ENCODE data around the gene MAP3K20.
"Not testable (repeated sequence)": the region's sequence is repeated elsewhere in the genome, so short reads cannot be mapped to it uniquely, and the experiment has no call there.

The MAP3K20 gene

DNA sequence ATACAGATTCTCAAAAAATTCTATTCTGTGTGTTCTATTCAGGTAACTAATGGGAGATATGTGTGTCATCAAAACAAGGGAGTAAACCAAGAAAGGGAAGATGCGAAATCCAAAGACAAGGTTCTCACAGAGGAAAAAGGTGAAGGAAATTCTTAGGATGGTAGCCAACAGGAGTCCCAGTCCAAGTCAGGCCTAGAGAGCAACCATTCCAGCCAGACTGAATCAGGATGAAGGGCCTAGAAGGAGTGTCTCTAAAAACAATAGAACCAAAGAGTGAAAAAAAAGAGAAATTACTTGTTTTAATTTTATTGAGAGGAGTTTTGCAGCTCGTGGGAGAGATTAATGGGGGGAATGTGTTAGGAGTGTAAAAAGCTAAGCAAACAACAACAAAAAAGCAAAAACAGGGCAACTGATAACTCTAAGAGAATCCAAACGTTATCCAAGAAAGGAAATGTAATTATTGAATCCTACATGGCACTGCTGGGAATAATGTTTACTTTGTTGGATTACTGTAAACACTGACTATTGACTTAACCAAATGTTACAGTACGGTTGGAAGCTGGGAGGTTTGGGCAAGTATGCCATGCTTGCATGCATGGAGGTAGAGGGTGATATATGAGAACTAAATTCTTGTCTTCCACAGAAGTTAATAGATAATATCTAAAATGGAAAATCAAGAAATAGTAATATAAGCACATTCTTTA, 12.3 kb downstream of the MAP3K20 start:
- DNase-seq (ENCODE audit: low read depth): no peak

GRCh38 chr2:173090276-173090877, 14.7 kb downstream of the MAP3K20 start:
- peak; percentile 65 for DNase-seq (ENCODE audit: low read depth)

DNA sequence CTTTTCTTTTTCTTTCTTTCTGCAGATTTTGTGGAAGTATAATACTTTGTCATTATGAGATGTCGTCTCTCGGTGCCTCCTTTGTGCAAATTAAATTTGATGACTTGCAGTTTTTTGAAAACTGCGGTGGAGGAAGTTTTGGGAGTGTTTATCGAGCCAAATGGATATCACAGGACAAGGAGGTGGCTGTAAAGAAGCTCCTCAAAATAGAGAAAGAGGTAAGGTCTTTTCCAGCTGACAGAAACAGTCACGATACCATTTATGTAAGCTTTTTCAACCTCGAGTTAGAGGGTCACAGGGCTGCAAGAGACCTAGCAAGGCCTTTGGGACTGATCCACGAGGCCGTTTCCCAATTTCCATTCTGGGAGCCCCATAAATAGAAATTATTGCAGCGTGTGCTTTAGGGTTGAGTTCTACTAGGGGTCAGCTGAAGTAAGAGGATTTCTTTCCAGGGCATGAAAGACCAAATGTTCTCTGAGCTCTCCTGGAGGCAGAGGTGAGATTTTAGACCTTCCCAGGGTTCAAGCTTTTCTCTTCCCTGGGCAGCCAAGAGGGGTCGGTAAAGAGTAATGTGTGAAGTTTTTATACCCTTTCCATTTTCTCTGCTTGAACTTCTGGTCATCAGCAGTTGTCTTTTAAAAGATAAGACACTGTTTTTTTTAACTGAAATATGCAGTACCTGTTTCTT, 15.5 kb downstream of the MAP3K20 start:
- DNase-seq (ENCODE audit: low read depth): no peak

DNA sequence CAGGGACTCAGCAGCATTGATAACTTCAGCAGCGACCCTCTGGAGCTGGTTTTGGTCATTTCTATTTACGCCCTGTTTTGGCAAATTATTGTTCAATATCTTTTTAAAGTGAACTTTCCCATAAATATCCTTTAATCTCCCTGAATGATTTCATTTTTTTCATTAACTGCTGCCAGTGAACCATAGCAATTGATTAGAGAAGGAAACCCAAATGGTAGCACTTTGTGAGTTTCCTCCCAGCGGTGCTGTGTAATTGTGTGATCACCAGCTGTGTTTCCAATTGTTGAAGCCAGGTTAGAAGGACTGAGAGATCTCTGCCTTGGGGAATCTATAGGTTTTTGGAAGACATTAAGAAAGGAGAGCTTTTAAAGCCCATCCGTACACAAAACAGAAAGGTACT, 16.3 kb downstream of the MAP3K20 start:
- DNase-seq (ENCODE audit: low read depth): no peak

DNA sequence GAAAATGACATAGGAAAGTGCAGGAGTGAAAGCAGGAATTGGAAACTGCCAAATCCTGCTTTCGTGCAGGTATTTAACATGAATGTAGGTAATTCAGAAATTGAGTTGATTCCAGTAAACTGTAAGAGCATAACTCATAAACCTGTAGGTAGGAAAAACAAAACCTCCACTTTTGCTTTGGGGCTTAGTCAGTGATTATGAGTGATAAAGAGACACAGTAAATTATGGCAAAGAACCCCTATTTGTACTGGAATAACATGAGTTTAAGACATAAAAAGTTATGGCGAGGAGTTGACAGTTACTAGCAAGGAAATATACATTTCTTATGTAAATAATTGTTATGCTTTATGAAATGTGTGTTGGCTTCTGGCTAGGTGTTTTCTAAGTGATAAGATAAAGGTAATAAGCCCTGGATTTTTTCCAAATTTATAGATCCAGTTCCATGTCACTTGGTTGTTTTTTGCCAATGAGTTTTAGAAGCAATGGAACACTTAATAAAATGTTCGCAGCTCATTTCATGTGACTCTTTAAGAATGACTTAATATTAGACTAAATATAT, 17.3 kb downstream of the MAP3K20 start:
- DNase-seq (ENCODE audit: low read depth): no peak

GRCh38 chr2:173093617-173094016, 18.0 kb downstream of the MAP3K20 start:
- DNase-seq (ENCODE audit: low read depth): not testable (repeated sequence)

GRCh38 chr2:173094731-173095130, 19.1 kb downstream of the MAP3K20 start:
- no peak for DNase-seq (ENCODE audit: low read depth)

DNA sequence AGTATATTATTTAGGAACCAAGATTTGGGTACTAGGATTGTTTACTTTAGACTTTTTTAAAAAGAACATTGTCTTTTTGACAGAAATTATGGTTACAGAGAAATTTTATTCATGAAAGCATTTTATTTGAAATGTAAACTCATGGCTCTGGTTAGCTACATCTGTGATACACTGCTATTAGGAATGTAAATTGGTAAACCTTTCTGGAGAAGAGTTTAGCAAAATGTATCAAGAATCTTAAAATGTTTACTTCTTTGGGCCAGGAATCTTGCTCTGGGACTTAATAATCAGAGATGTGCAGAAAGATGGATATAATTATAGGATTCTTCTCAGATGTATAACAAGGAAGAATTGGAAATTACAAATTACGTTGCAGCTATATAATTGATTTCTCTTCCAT, 19.7 kb downstream of the MAP3K20 start:
- DNase-seq (ENCODE audit: low read depth): no peak

DNA sequence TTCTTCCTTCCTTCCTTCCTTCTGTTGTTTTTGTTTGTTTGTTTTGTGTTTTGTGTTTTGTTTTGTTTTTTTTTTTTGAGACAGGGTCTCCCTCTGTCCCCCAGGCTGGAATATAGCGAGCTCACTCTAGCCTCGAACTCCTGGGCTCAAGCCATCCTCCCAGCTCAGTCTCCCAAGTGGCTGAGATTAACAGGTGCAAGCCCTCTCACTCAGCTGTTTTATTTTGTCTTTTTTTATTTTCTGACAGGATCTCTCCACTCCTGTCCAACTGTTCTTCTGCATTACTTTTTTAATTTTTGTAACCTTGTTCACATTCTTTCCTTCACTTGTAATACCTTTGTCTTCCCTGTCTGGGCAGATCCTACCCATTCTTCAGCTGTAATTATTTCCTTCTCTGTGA, 23.6 kb downstream of the MAP3K20 start:
- no peak for DNase-seq (ENCODE audit: low read depth)

- DNase-seq (ENCODE audit: low read depth): no peak
Measured at GRCh38 chr2:173099804-173100203, 24.2 kb downstream of the MAP3K20 start.

GRCh38 chr2:173101687-173102086, 26.0 kb downstream of the MAP3K20 start:
- DNase-seq (ENCODE audit: low read depth): peak; percentile 79

DNA sequence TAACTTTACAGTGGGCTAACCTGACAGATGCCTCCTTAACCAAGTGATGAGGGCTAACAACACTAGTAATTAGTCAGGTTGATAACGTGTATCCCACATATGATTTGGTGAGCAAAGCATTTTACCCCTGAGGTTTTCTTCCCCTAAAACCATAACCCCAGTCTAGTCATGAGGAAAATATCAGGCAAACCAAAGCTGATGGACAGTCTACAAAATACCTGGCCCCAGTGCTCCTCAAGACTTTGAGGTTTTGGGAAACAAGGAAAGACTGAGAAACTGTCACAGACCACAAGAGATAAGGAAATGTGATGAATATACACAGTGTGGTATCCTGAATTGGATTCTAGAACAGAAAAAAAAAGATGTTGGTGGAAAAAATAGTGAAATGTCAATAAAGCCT, 28.5 kb downstream of the MAP3K20 start:
- peak; percentile 59 for DNase-seq (ENCODE audit: low read depth)

DNA sequence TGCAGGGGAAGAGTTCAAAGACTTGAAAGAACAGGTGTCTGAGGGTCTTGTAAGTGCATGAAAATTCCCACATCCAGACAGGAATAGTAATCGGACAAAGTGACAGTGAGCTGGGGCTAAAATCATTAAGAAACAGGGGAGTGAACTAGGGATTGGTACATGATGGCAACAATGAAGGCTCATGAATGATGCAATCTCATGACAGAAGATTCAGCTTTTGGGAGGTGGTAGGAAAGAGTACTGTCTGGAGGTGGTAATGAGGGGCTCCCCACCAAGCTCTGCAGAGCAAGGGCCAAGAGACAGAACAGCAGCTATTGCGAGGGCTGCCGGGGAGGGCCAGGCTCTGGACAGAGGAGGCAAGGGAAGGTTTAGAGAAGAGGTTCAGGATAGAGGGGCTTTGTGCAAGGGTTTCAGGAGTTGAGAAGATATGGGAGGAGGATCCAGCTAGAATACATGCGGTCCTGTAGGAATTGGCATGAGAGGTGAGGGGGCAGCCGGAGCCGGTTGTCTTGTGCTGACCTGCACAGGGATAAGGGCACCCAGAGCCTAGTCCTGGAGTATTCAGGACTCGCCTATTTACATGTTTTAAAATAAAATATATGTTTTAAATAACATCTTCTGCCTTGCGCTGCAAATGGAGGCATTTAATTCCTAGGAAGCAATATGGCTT, 31.4 kb downstream of the MAP3K20 start:
- no peak for DNase-seq (ENCODE audit: low read depth)

DNA sequence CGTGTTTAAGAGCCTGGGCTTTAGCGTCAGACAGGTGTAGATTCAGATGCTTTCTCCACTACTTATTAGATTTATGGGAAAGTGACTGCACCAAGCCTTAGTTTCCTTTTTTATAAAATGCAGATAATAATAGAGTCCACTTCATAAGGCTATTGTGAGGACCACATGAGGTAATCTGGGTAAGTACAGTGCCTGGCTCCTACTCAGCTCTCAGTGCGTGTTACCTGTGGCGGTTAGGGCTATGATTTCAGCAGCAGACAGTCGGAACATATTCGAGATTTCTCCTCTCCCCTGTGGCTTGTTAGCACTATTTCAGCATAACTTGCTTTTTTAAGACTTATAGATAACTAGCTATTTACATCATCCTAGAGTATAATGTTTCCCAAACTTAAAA, 32.0 kb downstream of the MAP3K20 start:
- no peak for DNase-seq (ENCODE audit: low read depth)

DNA sequence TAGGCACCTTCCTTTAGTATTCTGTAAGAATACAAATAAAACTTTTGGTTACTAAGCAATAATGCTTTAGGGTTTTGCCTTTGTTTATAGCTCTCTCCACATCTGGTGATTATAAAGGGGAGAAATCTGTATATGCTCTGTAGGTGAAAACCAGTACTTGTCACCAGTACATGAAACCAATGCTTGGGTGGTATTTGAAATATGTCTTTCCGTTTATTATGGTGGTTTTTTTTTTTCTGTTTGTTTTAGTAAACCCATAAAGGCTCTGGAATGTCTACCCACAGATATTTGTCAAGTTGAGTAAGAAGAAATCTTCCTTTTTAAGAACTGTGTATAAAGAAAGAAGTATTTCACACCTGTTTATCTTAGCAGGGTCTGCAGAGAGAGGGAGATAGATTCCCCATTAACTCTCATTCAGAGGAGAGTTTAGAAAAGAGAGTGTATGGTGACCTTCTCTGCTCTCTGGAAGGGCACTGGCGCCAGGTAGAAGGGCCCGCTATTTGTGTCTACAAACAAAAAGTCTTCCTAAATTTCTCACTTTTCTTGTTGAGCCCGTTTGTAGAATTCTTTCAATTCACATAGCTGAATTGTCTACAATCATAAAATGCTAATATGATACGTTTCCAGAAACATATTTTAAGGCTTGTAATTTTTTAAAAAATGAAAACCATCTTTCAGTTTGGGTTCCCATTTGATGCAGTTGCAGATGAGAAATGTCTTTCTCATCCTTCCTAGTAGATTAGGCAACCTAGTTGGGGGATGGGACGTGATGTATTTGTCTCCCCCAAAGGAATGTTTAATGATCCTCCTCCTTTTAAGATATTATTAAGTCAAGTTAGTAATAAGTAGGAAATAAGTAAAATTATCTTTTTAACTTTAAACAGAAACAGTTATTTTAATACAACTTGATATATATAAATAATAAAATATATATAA, 33.9 kb downstream of the MAP3K20 start:
- peak; percentile 93 for DNase-seq (ENCODE audit: low read depth)

DNA sequence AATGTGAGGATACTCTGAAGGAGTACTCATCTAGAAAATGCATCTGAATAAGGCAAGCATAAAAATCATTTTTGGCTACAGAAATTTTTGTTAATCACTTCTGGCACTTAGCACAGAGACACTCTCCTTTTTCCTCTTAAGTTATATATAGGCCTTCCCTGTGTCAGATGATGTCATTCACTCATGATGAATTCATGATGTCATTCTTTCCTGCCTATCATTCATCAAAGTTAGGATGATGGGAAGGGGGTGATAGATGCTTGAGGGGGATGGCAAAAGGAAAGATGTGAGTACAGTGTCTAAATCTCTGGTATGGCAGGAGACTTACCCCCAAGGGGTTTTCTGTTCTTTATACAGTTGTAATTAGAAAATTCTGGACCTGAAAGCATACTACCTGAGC, 42.0 kb downstream of the MAP3K20 start:
- DNase-seq (ENCODE audit: low read depth): no peak

- DNase-seq (ENCODE audit: low read depth): peak; percentile 46
Measured at GRCh38 chr2:173118395-173118794, 42.7 kb downstream of the MAP3K20 start.

DNA sequence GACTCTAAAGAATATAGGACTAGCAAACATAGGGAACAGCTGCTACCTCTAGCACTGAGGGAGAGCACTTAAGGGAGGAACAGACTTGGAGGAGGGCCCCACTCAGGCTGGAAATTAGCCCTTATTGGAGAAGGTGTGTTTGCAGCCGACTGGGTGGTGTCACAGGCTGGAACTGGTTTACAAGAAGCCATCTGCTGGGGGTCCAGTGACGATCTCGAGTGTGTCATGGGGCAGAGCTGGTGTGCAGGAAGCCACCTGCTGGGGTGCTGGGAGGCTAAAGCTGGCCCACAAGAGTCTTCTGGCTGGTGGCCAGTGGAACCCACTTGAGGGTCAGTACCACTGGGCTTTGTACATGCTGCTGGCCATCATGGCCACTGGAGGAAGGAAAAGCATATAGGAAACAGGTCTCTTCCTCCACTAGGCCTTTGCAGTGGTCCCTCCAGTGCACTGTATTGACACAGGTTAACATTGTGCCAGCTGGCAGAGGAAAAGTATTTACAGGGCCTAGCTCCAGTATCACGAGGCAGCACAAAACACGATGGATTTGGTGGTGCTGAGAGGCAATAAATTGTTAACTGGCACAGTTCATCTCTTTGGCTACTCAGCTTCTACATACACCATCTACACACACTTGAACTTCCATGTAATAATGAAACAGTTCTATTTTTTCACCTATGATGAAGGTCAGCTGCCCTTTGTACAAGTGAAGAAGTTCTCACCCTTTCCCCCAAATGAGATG, 43.6 kb downstream of the MAP3K20 start:
- no peak for DNase-seq (ENCODE audit: low read depth)

- no peak for DNase-seq (ENCODE audit: low read depth)
Measured at GRCh38 chr2:173119944-173120343, 44.3 kb downstream of the MAP3K20 start.

DNA sequence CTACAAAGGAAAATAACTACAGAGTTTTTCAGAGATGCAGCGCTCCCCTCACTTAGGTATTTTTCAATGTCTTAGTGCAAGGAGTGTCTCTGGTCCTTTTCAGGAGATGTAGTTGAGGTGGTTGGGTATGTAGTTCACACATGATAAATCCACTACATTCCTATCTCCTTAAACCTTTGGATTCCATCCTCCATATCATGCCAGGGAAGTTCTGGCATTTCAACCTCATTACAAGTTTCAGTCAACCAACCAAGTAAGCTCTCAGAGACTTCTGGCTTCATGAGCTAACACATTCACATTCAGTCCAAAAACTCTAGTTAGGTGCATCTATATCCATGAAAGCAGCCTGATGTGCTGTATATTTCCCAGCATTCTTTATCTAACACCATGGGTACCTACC, 47.3 kb downstream of the MAP3K20 start:
- no peak for DNase-seq (ENCODE audit: low read depth)

DNA sequence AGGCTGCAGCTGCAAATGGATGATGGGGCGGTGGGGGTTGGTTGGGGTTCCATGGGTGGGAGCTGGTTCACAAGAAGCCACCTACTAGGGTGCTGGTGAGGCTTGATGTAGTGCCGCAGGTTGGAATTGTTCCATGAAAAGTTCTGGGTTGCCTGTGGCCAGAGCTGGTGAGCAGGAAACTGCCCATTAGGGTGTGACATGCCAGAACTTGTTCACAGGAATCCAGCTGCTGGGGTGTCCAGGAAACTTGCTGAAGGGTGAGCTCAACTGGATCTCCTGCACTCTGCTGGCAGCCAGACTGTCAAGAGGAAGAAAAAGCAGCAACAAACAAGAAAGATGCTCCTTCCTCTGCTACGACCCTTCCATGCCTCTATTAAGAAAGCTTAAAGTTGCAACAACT, 48.8 kb downstream of the MAP3K20 start:
- DNase-seq (ENCODE audit: low read depth): no peak
